NB4 (cell line): ENCODE measurements around the gene MED13L.

Experiments
- MYC ChIP-seq: IDR thresholded peaks from 2 replicates; pipeline ENCODE4 v1.6.1; 2011; ENCODE audit warnings: low read depth, low read length
- POLR2A ChIP-seq: IDR thresholded peaks from 2 replicates; pipeline ENCODE4 v1.6.1; 2011; ENCODE audit warnings: mild to moderate bottlenecking; ENCODE audit not compliant: insufficient read length; ENCODE audit errors: extremely low read depth
- TF ChIP-seq, protein P1 (sequence below): IDR thresholded peaks from 2 replicates; pipeline ENCODE4 v1.6.1; 2011; ENCODE audit warnings: low read depth, low read length
- TF ChIP-seq, protein P2 (sequence below): IDR thresholded peaks from one replicate; pipeline ENCODE4 v1.5.1; 2012; ENCODE audit warnings: low read depth, low read length

DNA sequence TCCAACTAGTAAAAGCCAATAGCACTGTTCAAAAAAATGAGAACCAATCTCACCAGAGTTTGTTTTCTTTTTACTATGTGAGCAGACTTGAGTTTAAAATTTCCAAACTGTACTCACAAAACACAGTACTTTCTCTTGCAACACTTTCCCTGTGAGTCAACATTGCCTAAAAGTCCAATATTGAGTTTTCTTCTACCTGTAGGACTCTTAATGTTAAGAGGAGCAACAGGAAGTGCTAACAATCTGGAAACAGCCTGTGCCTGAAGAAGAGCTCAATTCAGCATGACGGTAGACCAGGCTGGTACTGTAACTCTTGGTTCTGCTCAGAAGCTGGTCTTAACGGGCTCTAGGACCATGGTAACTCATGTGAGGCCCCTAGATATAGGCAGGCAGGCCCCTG is 144.3 kb downstream of the MED13L start:
- no peak for TF ChIP-seq POLR2A
- TF ChIP-seq, protein P1, sequence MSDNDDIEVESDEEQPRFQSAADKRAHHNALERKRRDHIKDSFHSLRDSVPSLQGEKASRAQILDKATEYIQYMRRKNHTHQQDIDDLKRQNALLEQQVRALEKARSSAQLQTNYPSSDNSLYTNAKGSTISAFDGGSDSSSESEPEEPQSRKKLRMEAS, result no peak
- TF ChIP-seq, protein P2, sequence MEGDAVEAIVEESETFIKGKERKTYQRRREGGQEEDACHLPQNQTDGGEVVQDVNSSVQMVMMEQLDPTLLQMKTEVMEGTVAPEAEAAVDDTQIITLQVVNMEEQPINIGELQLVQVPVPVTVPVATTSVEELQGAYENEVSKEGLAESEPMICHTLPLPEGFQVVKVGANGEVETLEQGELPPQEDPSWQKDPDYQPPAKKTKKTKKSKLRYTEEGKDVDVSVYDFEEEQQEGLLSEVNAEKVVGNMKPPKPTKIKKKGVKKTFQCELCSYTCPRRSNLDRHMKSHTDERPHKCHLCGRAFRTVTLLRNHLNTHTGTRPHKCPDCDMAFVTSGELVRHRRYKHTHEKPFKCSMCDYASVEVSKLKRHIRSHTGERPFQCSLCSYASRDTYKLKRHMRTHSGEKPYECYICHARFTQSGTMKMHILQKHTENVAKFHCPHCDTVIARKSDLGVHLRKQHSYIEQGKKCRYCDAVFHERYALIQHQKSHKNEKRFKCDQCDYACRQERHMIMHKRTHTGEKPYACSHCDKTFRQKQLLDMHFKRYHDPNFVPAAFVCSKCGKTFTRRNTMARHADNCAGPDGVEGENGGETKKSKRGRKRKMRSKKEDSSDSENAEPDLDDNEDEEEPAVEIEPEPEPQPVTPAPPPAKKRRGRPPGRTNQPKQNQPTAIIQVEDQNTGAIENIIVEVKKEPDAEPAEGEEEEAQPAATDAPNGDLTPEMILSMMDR, result no peak
- no peak for TF ChIP-seq MYC
